Lower leg skin (tissue), 3 donors: ENCODE results near the gene VTCN1.

Source experiments
- POLR2A ChIP-seq, 2 donors: fragments of 450-650 bp; IDR thresholded peaks; one replicate each; pipeline ENCODE4 v1.6.1; 2016 to 2017; ENCODE audit warnings: antibody characterized with exemption in 2 of 2, mild to moderate bottlenecking in 1 of 2, moderate library complexity in 1 of 2
- TF ChIP-seq, protein P1 (sequence below), 3 donors: fragments of 450-650 bp; IDR thresholded peaks; one replicate each; pipeline ENCODE4 v1.5.1; 2016; ENCODE audit warnings: antibody characterized with exemption in 3 of 3, mild to moderate bottlenecking in 3 of 3, moderate library complexity in 2 of 3

DNA sequence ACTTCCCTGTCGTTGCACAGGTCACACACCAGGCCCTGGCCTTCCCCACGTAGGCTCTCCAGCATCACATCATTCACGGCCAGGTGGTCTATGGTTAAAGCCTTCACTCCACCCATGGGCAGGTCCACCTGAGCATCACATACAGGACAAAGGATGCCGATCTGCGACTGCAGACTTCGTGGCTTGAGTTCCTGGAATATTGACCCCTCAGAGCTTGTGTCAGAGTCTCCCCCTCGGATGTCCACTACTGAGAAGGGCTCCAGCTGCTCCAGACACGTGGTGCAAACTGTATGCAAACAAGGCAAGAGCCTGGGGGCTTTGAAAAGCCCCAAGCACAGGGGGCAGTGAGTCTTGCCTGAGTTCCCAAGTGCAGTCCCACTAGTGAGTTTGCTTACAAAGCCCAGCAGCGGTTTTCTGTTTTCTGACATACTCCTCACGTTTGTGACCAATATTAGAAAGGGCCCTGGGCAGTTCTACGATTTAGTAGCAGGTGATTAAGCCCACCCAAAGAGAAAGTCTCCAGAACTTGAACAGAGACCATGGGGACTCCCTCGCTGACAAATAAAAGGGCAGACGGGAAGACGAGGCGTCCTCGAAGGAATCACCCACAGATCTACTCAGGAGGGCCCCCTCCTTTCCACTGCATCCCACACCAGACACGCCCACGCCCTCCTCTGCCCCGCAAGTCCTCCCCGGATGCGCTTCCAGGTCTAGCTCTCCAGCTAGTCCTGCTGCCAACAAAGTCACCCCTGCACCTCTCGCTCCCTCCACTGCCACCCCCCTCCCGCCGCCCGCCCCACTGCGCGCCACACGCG, 89.7 kb downstream of the VTCN1 start:
- TF ChIP-seq, protein P1, sequence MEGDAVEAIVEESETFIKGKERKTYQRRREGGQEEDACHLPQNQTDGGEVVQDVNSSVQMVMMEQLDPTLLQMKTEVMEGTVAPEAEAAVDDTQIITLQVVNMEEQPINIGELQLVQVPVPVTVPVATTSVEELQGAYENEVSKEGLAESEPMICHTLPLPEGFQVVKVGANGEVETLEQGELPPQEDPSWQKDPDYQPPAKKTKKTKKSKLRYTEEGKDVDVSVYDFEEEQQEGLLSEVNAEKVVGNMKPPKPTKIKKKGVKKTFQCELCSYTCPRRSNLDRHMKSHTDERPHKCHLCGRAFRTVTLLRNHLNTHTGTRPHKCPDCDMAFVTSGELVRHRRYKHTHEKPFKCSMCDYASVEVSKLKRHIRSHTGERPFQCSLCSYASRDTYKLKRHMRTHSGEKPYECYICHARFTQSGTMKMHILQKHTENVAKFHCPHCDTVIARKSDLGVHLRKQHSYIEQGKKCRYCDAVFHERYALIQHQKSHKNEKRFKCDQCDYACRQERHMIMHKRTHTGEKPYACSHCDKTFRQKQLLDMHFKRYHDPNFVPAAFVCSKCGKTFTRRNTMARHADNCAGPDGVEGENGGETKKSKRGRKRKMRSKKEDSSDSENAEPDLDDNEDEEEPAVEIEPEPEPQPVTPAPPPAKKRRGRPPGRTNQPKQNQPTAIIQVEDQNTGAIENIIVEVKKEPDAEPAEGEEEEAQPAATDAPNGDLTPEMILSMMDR (IDR thresholded peaks at IDR 0.05) = no peak
- TF ChIP-seq POLR2A (IDR thresholded peaks at IDR 0.05) = no peak
